ENCODE results near the gene KLHL25. TPM values are rescaled to one million over a fixed set of nuclear protein-coding genes. Genes with fewer than 3 reads are reported as not detected.

Gene KLHL25
- total RNA-seq, 1 experiment from 2014 or later: 16.0 TPM

- CTCF ChIA-PET: interaction anchor here (0.6 to 1.6 kb wide), 2 partner anchors 26 to 55 kb away, joined by 3 read pairs; no protein-coding TSS in a partner anchor
- no peaks in the 10 kb centered on the region for H3K9me3 Mint-ChIP-seq (ENCODE audit: low read depth, unreplicated experiment)
- H3K27ac Mint-ChIP-seq (ENCODE audit: unreplicated experiment): no peak overlapping the region
- no peaks in the 10 kb centered on the region for H3K27me3 Mint-ChIP-seq (ENCODE audit: unreplicated experiment)
- H3K4me3 Mint-ChIP-seq (ENCODE audit: low read depth, unreplicated experiment): no peak overlapping the region
- no peak for DNase-seq
- BruUV-seq (replicated peaks): no TSS peak
- peaks cover 24% of the 10 kb centered on the region for H3K36me3 Mint-ChIP-seq (ENCODE audit: insufficient read depth, unreplicated experiment)
- TF ChIP-seq CTCF (IDR thresholded peaks at IDR 0.05; ENCODE audit: unreplicated experiment): no peak
- no peaks in the 10 kb centered on the region for H3K4me1 Mint-ChIP-seq (ENCODE audit: low read depth, unreplicated experiment)
- intact Hi-C loops (cut with micrococcal nuclease; ENCODE audit: unreplicated experiment): no loop called here
Measured at GRCh38 chr15:85762756-85763127, 32.0 kb downstream of the KLHL25 start.

GRCh38 chr15:85762039-85762755 is 32.5 kb downstream of the KLHL25 start:
- Mint-ChIP-seq H3K36me3 (ENCODE audit: insufficient read depth, unreplicated experiment) (peaks cover 27% of the 10 kb centered on the region), H3K4me1 (ENCODE audit: low read depth, unreplicated experiment) (no peaks in the 10 kb centered on the region), H3K27ac (ENCODE audit: unreplicated experiment) (no peak overlapping the region), H3K9me3 (ENCODE audit: low read depth, unreplicated experiment) (no peaks in the 10 kb centered on the region), H3K27me3 (ENCODE audit: unreplicated experiment) (no peaks in the 10 kb centered on the region), H3K4me3 (ENCODE audit: low read depth, unreplicated experiment) (no peak overlapping the region)
- no peak for TF ChIP-seq CTCF (IDR thresholded peaks at IDR 0.05; ENCODE audit: unreplicated experiment)
- CTCF ChIA-PET: interaction anchor here (1.6 kb wide), 1 partner anchor 27 kb away, joined by 3 read pairs; no protein-coding TSS in a partner anchor
- DNase-seq: no peak
- intact Hi-C loops (cut with micrococcal nuclease; ENCODE audit: unreplicated experiment): no loop called here
- BruUV-seq (replicated peaks): no TSS peak

GRCh38 chr15:85761635-85762034 is 33.1 kb downstream of the KLHL25 start:
- intact Hi-C loops (cut with micrococcal nuclease; ENCODE audit: unreplicated experiment): no loop called here
- no peak overlapping the region for H3K27ac Mint-ChIP-seq (ENCODE audit: unreplicated experiment)
- no TSS peak for BruUV-seq (replicated peaks)

More at GRCh38 chr15:85761635-85762034, 33.1 kb downstream of the KLHL25 start:
- Mint-ChIP-seq H3K4me1 (ENCODE audit: low read depth, unreplicated experiment) (no peaks in the 10 kb centered on the region), H3K9me3 (ENCODE audit: low read depth, unreplicated experiment) (no peaks in the 10 kb centered on the region), H3K4me3 (ENCODE audit: low read depth, unreplicated experiment) (no peak overlapping the region), H3K27me3 (ENCODE audit: unreplicated experiment) (no peaks in the 10 kb centered on the region), H3K36me3 (ENCODE audit: insufficient read depth, unreplicated experiment) (peaks cover 26% of the 10 kb centered on the region)
- no peak for TF ChIP-seq CTCF (IDR thresholded peaks at IDR 0.05; ENCODE audit: unreplicated experiment)
- DNase-seq: no peak
- CTCF ChIA-PET: interaction anchor here (0.6 kb wide), 1 partner anchor 80 kb away, joined by 3 read pairs; no protein-coding TSS in a partner anchor
